GM18511 (cell line): ENCODE results near the gene BTN2A1.
"Not testable (repeated sequence)": the region's sequence is repeated elsewhere in the genome, so short reads cannot be mapped to it uniquely, and the experiment has no call there.

Experiments
- ATAC-seq: cut with Tn5 transposase; IDR thresholded peaks from one replicate; pipeline ENCODE4 v1.9.1; 2021; ENCODE audit warnings: mild to moderate bottlenecking, moderate library complexity; ENCODE audit not compliant: unreplicated experiment

BTN2A1 gene

DNA sequence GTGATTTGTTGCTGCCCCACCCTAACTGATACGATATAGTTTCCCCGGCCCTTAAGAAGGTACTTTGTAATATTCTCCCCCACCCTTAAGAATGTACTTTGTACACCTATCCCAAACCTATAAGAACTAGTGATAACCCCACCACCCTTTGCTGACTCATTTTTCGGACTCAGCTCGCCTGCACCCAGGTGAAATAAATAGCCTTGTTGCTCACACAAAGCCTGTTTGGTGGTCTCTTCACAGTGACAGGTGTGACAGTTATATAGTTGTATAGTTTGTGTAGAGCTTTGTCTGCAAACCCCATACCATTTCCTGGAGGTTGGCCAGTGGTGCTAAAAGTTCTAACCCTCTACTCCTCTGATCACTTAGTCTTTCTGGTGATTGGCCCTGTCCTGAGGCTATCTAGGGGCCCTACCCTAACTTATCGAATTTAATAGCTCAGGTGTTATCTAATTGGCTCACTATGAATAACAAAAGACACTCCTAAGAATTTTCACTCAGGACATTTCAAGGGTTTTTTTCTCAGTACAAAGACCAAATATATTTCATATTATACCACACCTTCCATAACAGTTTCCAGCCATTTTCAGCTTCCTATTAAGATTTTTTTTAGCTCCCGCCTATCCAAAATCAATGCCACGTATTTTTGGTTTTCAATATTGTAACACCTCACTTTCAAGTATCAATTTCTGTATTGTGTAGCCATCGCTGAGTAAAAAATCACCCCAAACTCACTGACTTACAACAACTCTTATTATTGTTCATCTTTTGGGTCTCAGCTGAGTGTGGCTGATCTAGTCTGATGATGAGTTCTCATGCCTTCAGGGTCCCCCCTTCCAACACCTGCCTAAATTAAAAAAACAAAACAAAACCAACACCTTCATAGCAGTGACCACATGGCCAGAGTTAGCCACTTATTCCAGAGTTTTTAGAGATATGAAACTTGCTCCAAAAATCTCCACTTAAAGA lies 32.5 kb downstream of the BTN2A1 start:
- ATAC-seq = no peak

DNA sequence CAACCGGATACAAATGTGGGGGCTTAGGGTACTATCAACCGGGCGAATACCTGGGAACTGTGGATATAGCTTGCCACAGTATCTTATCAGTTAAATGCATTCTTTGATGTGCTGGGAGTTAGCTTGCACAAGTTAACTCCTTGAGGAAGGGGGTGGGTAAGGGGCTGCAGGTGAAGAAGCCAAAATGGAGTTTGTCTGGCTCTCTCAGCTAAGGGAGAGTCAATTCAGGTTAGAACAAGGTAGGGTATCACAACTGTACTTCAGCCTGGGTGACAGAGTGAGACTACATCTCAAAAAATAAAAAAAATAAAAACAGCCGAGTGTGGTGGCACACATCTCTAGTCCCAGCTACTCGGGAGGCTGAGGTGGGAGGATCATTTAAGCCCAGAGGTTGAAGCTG lies 33.8 kb downstream of the BTN2A1 start:
- ATAC-seq = no peak

DNA sequence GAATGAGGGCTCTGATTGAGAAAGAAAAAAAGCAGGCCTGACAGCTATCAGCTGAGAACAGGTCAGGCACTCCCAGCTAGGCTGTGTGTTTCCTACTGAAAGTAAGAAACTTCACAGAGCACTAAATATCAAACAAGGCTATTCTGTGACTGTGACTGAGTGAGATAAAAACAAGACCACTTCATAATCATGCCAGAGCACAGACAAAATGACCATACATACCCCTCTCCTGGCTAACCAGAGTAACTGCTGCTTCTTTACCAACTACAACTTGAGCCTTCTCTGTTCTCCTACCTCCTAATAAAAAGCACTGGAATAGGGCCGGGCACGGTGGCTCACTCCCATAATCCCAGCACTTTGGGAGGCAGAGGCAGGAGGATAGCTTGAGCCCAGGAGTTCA lies 35.5 kb downstream of the BTN2A1 start:
- ATAC-seq = no peak

DNA sequence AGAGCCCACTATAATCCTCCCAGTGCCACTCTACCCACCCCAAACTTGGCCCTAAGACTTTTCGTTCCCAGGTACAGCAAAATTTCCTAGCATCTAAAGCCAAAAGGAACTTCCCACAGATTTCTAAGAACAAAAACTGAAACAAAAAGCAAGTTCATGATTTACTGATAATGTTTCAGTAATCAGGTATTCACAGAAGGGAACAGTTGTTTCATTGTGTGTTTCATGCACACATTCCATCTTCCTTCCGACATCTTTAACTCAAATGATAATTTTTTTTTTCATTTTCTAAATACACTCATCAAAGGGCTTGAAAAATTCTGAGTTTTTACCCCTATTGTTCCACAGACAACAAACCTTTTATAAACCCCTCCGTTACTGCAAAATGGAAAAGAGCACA lies 36.4 kb downstream of the BTN2A1 start:
- ATAC-seq = no peak

DNA sequence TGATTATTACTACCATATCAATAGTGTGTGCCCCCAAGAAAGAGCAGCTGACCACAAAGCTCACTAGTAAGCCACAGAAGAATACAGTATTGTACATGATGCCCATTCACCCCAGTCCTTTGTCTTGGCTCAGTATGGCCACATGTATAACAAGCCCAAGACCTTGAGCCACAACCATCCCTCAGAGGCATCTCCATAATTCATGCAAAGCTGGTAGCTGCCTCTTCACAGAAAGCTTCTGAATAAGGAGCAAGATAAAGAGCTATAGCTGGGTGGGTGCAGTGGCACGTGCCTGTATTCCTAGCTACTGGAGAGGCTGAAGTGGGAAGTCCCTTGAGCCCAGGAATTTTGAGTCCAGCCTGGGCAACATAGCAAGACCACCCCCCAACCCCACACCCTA lies 37.5 kb downstream of the BTN2A1 start:
- no peak for ATAC-seq

DNA sequence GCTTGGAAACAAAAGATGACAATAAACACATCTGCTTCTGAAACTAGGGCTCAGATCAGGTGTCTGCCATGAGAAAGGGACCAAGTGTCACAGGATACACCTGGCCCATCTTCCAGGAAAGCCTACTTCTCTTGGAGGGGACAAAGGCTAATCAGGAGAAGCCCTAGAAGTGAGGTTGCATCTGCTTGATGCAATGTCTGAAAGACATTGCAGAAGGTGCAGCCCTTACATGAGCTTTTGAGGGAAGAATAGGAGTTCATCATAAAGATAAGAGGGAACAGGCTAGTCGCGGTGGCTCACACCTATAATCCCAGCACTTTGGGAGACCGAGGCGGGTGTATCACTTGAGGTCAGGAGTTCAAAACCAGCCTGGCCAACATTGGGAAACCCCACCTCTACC lies 39.9 kb downstream of the BTN2A1 start:
- ATAC-seq = no peak

DNA sequence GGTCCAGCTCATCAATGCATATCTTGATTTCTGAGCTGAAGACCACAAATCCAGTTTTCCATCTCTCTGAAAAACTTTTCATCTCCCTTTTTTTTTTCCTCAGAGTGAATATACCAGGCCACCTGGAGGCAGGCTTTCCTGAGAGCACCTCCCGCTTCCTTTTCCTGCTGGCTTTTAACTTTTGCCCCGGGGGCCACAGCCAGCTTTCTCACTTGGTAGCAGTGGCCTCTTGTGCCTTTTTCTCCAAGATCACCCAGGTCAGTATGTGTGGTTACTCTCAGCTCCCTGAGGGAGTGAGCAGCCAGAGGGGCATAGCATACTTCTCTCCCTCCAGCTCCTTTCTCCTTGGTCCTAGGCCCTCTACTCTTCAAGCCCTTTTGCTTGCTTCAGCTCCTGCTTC lies 42.3 kb downstream of the BTN2A1 start, which contains the start of gene BTN1A1:
TSS of gene BTN1A1 (plus strand) at position 202 of the 400 bp plus-strand sequence. CDS start 984 bp downstream, outside the sequence.
- no peak for ATAC-seq

DNA sequence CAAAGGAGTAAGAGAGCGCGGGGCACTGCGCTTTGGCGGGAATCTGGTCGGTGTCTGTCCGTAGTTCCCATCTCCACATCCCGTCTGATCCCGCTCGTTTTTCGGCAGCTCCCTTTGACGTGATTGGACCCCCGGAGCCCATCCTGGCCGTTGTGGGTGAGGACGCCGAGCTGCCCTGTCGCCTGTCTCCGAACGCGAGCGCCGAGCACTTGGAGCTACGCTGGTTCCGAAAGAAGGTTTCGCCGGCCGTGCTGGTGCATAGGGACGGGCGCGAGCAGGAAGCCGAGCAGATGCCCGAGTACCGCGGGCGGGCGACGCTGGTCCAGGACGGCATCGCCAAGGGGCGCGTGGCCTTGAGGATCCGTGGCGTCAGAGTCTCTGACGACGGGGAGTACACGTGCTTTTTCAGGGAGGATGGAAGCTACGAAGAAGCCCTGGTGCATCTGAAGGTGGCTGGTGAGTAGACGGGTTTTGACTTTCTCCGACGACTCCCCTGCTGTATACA lies 43.8 kb downstream of the BTN2A1 start:
- ATAC-seq = peak; percentile 41

DNA sequence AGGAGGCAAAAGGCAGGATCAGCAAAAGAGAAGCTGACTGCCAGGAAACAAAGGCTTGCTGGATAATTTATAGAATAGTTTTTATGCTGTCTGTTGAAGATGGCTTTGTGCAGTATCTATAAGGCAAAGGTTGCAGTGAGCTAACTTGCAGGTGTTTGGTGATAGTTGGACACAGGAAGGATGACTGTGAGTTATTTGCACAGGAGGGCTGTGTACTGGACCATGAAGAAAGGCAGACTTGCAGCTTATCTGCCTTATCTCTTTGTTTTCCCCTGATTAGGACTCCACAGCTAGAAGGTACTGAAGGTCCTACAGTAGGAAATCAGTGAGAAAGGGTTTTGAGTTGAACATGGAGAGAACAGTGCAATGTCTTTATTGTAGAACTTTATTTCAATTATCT lies 44.4 kb downstream of the BTN2A1 start:
- ATAC-seq = peak; percentile 82

DNA sequence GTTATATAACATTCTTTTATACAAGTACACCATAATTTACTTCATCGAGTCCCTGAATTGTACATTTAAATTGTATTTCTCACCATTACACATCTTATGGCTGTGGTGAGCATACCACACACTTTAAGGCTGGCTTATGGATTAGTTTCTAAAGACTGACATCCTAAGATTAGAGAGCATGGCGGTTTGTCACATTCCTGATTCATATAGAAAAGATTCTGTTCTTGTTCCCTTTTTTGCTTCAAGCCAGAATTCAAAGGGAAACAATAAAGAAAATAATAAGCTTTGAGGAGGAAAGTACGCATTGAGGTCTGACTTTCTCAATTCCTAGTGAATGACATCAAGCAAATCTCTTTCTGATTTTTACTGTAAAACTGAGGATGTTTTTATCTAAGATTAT lies 44.9 kb downstream of the BTN2A1 start:
- no peak for ATAC-seq

DNA sequence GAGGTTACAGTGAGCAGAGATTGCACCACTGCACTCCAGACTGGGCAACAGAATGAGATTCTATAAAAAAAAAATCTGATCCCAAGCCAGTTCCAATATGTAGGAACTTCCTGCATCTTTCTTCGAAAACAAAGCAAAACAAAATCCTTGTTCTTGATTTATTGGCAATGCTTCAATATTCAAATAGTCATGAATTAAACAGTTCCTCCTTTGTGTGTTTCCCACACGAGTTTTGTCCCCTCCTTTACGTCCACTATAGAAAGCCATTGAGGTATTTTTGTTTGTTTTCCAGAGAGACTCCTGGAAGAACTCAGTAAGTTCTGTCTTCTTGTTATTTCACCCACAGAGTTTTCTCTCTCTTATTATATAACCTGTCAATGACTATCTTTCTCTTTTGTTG lies 49.9 kb downstream of the BTN2A1 start:
- ATAC-seq = no peak

DNA sequence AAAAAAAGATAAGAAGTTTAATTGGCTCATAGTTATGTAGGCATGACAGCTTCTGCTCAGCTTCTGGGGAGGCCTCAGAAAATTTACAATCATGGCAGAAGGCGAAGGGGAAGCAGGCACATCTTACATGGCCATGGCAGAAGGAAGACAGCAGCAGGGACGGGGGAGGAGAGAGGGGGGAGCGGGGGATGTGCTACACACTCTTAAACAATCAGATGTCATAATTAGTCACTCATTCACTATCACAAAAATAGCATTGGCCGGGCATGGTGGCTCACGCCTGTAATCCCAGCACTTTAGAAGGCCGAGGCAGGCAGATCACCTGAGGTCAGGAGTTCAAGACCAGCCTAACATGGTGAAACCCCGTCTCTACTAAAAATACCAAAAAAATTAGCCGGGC lies 53.3 kb downstream of the BTN2A1 start:
- ATAC-seq = not testable (repeated sequence)

DNA sequence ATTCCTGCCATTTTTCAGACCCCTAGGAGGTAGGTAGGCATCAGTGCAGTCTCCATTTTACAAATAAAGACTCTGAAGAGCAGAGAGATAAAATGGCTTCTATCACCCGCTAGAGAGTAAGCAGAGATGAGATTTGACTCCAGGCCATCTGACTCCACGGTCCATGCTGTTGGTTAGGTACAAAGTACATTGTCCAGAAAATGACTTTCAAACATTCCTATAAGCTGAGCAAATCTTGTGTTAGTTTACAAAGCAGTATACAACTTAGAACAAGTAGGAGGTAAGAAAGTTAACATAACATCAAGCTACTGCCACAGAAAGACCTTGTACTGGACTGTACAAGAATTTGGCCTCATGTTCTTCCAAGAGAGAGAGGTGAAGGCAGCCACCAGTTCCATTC lies 57.2 kb downstream of the BTN2A1 start:
- ATAC-seq = no peak

DNA sequence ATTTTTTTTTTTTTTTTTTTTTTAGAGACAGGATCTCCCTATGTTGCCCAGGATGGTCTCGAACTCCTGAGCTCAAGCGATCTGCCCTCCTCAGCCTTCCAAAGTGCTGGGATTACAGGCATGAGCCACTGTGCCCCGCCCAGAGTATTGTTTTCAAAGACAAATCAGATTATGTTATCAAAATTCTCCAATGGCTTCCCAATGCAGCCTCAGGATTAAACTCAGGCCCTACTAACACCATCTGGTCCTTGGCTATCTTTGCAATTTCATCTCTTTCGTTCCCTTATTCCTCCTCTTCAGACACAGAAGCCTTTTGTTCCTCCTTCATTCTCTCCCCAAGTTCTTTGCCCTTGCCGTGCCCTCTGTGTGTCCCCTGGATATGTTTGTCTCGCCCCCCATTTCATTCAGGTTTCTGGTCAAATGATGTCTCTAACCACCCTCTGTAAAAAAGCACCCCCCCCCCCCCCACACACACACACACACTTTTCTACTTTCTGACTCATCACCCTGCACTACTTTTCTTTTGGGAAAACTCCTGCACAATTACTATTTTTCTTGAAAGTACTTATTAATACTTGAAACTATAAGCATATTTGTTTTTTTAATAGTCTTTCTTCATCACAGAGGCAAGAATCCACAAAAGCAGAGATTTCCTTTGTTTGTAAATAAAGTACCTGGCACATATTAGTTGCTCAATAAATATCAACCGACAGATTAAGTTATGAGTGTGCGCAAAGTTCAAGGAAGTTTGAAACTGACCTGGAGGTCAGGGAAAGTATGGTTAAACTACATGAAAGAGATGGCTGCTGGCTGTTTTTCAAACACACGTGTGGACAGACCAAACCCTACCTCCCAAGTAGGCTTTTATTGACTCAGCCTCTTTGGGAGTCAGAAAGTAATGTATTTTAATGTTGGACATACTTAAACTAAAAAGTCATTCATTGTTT lies 59.0 kb downstream of the BTN2A1 start:
- no peak for ATAC-seq
